Activated CD4-positive, alpha-beta T cell treated with anti-CD3 and anti-CD28 coated beads, Interleukin-2, Interleukin-4, amounts not matched to agents 100 ng/mL and 50 ng/mL, durations not matched to agents 16 hours and 8 hours (primary cell): ENCODE measurements around the gene RAB5B.
"Not testable (repeated sequence)": the region's sequence is repeated elsewhere in the genome, so short reads cannot be mapped to it uniquely, and the experiment has no call there.

ENCODE experiments used
- DNase-seq: peaks from one replicate; pipeline ENCODE4 v3.0.0-alpha.2; 2020; ENCODE audit warnings: low spot score

RAB5B gene

GRCh38 chr12:56014205-56014604, 40.3 kb downstream of the RAB5B start:
- DNase-seq, result no peak

DNA sequence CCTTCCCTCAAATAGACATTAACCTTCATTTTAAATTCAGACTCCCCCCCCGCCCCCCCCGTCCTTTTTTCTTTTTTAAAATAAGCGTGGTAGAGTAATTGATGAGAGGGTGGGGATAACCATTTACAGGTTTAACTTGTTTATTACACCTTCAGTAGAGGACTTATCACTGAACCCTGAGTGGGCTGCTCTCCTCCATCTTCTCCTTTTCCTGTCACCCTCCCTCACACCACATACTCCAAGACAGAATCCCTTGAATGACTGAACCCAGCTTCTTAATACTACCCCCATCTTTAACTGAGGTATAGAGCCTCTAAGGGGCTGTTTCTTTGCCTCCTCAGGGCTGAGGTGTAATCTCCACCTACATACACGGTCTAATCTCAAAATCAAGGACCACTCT, 43.3 kb downstream of the RAB5B start:
- DNase-seq, result no peak

DNA sequence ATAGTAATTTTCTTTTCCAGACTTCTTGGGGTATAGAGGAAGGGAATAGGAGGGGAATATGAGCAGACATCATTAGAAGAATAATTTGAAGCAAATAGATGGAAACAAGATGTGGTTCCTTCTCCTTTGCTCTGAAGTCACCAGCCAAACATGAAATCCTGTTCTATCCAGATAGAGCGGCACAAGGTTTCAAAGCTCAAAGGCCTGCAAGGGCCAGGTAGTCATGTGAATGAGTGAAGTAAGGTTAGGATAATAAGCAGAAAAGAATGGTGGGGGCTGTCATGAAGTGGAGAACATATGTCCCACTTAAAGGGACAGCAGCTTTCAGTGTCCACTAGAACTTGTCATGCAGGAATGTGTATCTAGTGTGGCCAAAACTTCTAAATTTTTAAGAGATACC, 44.5 kb downstream of the RAB5B start:
- no peak for DNase-seq

- no peak for DNase-seq
These were observed 46.7 kb downstream of the RAB5B start, which contains the start of gene IKZF4 for GRCh38 chr12:56020423-56021184. TSS of gene IKZF4 (plus strand) at chr12:56021043. CDS start at chr12:56021494, 451 bp downstream.

- DNase-seq, result no peak
These were observed 48.1 kb downstream of the RAB5B start for GRCh38 chr12:56021889-56022497.

DNA sequence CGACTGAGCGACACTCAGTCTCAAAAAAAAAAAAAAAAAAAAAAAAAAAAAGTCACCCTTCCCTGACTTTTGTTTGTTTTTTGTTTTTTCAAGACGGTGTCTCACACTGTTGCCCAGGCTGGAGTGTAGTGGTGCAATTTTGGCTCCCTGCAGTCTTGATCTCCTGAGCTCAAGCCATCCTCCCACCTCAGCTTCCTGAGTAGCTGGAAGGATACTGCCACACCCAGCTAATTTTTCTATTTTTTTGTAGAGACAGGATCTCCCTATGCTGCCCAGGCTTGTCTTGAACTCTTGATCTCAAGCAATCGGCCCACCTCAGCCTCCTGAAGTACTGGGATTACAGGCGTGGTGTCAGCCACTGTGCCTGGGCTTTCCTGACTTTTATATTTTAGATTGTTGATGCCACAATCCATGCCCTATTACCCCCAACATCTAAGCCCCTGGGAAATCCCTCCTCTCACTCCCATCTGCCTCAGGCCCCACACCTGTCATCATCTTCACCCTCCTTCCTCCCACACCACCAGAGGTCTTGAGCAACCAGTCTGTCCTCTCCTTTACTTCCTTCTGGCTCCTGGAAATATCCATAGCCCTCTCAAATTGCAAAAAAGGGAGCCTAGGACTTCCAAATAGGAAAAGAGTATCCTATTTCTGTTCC, 54.8 kb downstream of the RAB5B start:
- DNase-seq, result no peak

- DNase-seq, result no peak
These were observed 55.3 kb downstream of the RAB5B start for GRCh38 chr12:56029166-56029519.

DNA sequence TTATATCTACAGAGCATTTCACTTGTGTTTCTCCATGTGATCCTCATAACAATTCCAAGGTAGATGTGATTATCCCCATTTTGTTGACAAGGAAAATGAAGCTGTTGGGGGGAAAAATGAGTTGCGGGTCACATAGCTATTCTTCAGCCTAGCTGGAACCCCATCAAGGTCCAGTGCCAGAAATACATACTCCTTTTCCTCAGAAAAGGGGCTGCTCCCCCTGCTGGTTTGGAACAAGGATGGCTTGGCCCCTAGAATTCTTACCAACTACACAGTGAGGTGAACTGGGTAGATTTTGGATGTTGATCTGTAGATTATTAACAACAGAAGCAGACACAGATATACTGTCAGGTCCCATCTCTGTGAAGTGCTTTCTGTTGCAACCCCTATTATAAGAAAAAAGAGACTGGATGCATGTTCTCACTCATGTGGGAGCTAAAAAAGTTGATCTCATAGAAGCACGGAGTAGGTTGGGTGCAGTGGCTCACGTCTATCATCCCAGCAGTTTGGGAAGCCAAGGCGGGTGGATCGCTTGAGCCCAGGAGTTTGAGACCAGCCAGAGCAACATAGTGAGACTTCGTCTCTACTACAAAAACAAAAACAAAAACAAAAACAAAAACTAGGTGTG, 55.9 kb downstream of the RAB5B start:
- peak; percentile 47 for DNase-seq

GRCh38 chr12:56031987-56032386, 58.1 kb downstream of the RAB5B start:
- DNase-seq, result no peak

- DNase-seq, result no peak
These were observed 60.9 kb downstream of the RAB5B start for GRCh38 chr12:56034586-56035332.

DNA sequence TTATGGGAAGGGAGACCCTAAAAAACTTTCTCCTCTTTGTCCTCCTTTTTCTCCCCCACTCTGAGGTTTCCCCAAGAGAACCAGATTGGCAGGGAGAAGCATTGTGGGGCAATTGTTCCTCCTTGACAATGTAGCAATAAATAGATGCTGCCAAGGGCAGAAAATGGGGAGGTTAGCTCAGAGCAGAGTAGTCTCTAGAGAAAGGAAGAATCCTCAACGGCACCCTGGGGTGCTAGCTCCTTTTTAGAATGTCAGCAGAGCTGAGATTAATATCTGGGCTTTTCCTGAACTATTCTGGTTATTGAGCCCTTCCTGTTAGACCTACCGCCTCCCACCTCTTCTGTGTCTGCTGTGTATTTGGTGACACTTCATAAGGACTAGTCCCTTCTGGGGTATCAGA, 63.3 kb downstream of the RAB5B start:
- no peak for DNase-seq

GRCh38 chr12:56038022-56038655, 64.3 kb downstream of the RAB5B start:
- no peak for DNase-seq

DNA sequence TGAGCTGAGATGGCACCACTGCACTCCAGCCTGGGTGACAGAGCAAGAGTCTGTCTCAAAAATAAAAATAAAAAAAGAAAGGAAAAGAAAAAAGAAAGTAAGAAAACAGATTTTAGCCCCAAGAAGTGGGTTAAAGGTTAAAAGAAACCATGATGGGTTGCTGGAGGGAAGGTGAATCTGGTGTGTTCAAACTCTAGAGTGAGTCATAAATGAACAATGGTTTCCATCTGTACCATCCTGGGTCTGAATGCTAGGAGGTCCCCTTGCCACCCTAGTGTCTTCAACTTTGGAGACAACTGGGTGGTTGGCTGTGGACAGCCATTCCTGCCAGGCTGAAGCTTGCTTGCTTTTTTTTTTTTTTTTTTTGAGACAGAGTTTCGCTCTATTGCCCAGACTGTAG, 66.3 kb downstream of the RAB5B start:
- DNase-seq, result no peak

DNA sequence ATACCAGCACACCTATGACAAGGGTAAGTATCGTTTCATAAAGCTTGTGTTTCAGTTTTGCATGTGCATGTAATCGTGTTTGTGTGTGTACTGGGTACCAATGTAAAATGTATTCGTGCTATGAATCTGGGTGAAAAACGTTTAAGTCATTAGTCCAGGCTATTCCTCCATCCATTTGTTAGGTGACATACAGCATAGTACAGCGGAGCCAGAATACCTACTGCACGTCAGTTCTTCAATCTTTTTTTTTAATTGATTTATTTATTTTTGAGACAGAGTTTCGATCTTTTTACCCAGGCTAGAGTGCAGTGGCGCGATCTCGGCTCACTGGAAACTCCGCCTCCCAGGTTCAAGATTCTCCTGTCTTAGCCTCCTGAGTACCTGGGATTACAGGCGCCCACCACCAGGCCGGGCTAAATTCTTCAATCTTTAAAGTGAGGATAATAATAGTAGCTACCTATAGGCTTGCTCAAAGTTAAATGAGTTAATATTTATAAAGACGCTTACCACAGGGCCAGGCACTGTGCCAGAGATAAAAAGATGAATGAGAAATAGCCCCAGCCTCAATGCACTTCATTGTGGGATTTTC, 67.2 kb downstream of the RAB5B start:
- no peak for DNase-seq

DNA sequence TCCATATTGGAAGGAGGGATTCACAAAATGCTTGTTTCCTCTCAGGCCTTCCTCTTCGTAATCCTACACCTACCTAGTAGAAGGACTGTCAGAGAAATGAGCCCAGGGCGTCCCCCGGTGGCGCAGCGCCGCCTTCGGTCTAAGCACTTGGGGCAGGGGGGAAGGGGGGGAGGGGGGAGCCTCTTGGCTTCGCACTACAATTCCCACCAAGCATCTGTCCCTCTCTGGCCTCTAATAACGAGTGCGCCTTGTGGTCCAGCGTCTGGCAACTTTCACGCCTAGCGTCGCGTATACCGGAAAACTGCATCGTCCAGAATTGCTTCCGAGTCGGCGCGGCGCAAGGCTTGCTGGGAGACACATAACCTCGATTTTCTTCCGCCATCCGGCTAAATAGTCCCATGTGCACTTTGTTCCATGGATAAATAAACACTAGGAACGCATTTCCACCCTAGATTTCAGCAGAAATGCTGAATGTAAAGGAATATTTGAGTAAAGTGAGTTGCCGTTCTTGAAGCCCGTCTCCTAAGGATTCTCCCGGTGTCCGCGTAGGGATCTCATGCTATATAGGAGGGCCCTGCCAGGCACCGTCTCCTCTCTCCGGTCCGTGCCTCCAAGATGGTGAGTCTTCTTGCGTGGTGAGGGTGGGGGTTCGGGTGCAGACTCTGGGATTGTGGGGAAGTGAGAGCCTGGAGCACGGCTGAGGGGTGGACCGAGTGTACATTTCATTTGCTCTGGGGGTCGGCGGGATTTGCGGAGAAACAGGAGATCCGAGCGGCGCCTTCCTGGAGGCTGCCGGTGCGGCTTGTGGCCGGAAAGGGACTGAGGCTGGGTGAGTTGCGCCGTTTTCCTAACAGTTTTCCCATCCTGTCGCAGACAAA, 67.9 kb downstream of the RAB5B start, which contains the start of gene RPS26:
Gene RPS26, plus strand, starts transcription at position 367 of the 878 bp plus-strand sequence. Its CDS starts 249 bp downstream, at position 616.
- peak; percentile 96 for DNase-seq

DNA sequence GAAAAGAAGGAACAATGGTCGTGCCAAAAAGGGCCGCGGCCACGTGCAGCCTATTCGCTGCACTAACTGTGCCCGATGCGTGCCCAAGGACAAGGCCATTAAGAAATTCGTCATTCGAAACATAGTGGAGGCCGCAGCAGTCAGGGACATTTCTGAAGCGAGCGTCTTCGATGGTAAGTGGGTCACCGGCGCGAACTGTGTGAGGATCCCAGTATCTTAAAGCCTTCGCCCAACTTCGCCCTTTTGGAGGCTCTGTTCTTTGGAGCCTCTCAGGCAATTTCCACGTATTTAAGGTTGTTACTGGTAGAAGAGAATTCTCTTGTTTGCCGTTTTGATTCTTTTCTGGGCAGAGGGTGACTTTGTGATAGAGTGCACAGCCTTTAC, 68.5 kb downstream of the RAB5B start:
- DNase-seq, result not testable (repeated sequence)

- no peak for DNase-seq
These were observed 69.0 kb downstream of the RAB5B start for GRCh38 chr12:56042843-56043242.
